HG03175 (cell line): ENCODE results near the gene ITGB4.

Source experiments
- ATAC-seq: cut with Tn5 transposase; IDR thresholded peaks from one replicate; pipeline ENCODE4 v1.9.1; 2021; ENCODE audit warnings: mild to moderate bottlenecking, moderate library complexity; ENCODE audit not compliant: unreplicated experiment

ITGB4 gene

DNA sequence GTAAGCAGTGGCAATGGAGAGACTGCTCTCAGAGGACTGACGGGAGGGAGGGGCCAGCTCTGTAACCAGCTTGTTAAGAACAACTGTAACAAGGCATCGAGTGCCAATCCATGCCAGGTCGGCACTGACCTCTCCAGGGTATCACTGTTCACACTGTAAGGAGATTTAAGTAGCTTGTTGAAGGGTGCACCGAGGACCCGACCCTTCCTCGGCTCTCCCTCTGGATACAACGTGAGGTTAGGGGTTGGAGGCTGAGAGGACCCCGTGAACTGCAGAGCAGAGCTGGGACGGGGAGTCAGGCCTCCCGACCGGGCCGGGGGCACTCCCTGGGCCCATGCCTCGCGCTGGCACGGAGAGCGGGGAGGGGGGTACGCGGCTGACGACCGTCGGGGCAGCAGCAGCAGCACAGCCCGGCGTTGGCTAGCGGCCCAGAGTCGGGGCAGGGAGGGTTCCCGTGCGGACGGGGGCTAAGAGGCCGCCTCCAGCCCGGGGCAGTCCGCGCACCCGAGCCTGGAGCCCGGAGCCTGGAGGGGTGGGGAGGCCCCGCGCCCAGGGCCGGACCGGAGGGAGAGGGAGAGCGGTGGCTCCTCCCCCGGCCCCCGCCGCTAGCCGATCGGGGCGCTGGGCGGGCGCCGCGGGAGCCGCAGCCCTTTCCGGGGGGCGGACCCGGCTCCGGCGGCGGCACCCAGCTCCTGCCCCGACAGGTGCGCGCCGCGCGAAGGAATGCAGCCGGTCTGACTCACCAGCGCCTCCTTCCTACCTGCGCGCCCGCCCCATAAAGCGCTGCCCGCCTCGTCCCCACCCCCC is at the start of gene ITGB4:
Gene ITGB4 (plus strand): TSS at position 804 of the 807 bp plus-strand sequence. CDS start 3,245 bp downstream, outside the sequence.
- no peak for ATAC-seq

DNA sequence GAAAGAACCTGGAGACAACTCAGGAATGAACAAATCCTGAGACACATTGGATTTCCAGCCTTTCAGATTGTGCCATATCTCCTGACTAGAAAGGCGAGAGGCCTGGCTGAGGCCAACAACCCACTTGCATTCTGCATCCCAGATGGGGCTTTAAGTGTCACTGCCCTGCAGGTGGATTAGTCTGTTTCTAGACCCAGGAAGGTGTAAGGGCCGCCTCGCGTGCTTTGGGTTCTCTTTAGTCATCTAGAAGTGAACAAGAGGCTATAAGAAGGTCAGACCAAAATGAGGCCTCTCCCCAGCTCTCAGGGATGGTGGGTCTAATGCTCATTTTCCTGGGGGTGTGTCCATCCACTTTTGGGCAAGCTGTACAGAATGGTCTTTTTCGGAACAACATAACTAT is 49.2 kb upstream of the ITGB4 start:
- ATAC-seq, result no peak

DNA sequence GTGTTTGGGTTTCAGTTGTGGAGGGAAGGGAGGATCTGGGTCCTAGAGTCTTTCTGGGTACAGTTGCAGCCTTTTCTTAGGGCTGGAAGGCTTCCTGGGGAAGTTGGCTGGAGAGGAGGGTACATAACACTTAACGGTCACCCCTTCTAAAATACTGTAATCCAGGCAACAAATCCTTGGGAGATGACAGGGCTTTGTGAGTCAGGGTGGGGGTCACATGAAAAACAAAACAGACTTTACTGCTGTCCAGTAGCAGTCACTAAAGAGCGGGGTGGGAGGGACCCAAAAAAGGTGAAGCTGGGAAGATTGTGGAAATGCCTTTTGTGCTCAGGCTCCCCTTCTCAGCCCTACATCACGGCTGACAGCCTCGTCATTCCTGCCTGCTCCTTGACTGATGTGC is 47.8 kb upstream of the ITGB4 start:
- ATAC-seq, result no peak

DNA sequence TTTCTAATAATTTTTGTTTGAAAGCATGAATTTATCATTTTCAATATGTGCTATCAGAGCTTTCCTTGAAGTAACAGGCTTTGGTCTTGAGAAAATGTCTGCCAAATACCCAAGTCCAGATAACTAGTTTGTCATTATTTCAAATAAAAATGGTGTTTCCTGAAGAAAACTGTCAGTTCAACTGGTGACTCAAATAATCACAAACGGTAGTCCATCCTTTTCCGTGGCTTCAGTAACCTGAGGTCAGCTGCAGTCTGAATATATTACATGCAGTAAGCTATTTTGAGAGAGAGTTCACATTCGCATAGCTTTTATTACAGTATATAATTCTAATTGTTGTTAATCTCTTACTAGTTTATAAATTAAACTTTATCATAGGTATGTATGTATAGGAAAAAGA is 44.8 kb upstream of the ITGB4 start:
- no peak for ATAC-seq

DNA sequence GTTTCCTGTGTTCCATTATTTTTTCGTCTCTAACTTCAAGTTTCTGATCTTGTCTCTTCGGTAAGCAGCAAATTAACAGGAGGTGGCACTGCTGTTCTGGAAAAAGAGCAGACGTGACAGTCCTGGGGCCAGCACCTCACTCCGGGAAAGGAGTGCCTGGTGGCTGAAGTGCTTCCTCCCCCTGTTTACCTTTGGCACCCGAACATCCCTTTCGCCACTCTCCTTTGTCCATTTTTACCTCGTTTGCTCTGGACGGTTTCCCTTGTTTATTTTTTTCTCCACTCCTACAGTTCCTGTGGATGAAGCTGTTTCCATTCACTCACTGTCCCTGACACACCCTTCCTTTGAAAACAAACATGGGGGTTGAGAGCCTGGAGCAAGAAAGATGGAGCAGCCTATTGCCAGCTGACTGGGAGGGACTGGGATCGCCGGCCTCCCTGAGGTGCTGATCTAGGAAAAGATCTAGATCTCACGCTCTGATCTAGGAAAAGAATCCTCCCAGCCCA is 41.5 kb upstream of the ITGB4 start:
- no peak for ATAC-seq

DNA sequence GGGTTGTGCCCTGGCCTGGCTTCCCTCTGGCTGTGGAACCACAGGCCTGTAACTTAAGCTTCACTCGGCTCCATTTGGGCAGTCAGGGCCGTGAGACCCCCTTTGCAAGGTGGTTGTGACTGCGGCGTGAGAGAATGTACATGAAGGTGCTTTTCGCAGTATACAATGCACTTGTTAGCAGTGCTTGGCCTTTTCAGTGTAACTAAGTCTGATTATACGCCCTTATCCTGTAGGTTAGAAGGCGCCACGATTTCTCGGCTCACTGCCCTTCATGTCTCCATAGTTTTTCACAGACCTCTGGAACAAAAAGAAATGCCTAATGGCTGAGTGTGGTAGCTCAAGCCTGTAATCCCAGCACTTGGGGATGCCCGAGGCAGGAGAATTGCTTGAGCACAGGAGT is 40.8 kb upstream of the ITGB4 start:
- ATAC-seq, result no peak

DNA sequence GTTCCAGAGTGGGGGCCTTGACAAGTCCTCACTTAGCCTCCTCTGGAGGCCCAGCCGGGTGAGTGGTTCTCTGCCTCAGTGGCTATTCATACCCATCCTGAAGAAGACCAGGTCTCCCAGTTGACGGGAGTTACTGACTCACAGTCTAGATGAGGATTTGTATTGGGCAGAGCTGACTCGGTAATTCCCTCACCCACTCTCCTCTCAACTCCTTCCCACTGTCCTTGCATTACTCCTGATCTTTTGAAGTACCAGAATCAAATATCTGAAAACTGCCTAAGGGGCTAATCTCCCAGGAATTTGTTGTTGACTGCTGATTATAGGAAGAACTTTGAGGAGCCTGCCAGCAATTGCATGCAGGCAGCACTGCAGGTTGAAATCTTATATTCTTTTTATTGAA is 40.0 kb upstream of the ITGB4 start:
- no peak for ATAC-seq

DNA sequence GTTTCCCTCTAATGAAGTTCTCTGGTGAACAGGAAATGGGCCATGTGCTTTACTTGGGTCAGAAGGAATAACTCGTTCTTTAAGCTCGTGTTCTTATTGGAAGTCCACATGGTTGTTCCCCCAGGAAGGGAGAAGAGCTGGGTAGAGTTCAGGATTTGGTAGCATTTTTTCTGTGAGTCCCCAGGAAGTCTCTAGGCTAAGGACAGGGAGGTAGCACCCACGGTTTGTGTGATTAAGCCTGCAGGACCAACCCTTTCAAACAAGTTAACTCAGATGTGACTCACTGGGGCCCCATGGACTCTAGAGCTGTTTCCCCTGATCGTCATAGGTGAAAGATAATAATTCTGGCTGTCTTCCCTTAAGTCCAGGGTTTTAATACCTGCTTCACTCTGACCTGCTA is 37.7 kb upstream of the ITGB4 start:
- ATAC-seq, result no peak

DNA sequence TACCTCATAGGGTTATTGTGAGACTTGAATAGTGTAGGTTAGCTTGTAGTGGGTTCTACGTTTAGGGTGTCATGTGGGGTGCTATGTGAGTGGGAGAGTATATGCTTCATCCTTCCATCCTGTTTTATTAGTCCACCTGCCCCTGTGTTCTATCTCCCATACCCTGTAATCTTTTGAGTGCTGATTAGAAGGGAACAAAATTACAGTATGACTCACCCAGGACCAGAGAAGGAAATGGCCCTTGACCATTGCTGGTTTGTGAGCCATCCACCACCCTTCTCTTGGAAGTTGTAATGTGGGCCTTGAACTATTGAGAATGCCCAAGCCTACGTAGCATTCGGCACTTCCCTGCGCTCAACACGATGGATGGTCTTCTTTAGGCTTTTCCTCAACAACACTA is 37.0 kb upstream of the ITGB4 start:
- no peak for ATAC-seq

DNA sequence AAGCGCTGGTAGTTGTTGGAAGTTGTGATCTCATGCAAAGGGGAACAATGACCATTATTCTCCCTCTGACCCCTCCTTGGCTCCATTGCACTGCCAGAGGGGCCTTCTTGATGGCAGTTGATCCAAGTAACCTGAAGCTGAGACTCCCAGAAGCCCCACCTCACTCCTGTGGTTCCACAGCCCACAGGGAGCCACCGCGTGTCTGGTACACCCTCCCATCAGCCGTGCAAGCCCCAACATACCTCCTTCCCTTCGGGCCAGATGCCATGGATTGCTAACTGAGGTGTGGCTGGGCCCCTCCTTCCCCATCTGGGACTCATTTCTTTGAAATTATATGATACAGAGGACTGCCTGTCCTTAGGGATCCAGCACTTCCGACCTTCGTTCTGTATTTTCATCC is 36.3 kb upstream of the ITGB4 start:
- ATAC-seq, result no peak

DNA sequence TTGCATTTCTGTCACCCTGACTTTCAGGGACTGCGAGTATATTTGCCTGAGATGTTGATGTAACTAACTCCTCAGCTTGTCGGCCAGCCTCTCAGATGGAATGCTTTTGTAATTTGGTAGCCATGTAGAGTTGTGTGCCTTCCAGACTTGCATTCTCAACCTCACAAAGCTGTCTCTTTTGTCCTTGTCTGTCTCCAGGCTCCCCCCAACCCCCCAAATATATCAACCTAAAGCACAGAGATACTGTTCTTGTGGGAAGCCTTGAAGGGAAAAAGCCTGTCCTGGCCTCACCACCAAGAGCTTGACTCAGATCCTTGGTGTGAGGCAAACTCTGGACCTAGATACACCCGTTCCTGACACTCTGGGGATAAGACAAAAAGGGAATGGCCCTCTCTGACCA is 35.8 kb upstream of the ITGB4 start:
- no peak for ATAC-seq

DNA sequence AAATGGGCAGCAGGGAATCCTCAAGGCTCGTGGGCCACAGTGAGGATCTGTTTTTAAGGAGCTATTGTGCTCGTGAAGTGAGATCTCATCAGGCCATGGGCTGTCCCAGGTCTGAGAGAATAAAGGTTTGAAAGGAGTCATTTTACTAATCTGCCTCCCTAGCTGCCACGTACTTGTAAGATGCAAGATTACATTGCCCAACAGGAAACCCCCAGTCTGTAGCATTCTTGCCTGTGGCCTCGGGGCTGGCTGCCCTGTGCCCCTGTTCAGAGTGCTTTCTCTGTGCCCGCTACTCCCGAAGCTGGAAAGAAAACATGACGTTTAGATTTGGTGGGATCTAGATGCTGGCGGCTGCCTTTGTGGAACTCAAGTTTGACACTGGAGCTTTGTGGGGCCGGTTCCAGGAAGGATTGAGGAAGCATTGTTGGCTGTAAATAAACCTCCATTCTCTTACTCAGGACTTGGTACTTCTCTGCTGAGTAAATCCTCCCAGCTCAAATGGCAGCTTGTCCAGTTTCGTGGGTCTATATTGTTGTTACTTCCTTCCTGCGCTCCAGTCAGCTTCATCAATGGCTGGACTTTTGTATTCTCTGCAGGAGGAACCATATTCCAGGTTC is 32.9 kb upstream of the ITGB4 start:
- no peak for ATAC-seq

DNA sequence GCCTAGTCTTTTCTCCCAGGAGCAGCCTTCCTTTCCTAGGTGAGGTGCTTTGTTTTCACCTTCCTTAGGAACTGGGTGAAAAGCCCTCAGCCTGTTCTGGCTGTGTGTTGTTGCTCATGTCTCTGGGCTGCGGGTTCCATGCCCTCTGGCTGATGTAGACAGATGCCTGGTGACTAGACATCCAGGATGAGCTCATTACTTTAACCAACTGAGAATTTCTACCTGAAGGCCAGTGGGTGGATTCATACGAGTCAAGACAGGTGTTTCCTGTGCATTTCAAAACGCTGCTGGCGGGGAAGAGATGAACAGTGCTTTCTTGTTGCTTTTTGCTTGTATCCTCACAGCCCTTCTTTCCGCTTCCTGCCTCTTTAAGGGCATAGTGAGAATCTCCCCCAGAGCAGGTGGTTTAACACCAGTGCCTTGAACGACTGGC is 31.8 kb upstream of the ITGB4 start:
- ATAC-seq, result no peak

DNA sequence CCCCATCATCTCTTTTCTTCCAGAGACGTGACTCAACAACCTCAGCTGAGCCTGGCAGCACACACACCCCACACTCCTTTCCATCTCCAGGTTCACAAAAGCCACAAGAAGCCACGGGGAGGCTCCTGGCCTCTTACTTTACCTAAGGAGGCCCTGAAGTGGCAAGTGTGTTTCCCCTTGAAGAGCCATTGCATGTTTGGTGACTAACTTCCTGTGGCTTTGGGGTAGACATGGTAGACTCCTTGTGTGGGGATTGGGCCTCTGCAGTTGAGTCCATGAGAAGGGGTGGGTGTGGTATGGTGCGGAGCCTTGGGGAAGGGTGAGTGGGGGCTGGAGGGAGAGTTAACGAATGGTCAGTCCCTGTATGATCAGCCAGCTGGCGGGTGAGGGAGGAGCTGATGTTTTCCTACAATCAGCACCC is 29.9 kb upstream of the ITGB4 start:
- no peak for ATAC-seq

DNA sequence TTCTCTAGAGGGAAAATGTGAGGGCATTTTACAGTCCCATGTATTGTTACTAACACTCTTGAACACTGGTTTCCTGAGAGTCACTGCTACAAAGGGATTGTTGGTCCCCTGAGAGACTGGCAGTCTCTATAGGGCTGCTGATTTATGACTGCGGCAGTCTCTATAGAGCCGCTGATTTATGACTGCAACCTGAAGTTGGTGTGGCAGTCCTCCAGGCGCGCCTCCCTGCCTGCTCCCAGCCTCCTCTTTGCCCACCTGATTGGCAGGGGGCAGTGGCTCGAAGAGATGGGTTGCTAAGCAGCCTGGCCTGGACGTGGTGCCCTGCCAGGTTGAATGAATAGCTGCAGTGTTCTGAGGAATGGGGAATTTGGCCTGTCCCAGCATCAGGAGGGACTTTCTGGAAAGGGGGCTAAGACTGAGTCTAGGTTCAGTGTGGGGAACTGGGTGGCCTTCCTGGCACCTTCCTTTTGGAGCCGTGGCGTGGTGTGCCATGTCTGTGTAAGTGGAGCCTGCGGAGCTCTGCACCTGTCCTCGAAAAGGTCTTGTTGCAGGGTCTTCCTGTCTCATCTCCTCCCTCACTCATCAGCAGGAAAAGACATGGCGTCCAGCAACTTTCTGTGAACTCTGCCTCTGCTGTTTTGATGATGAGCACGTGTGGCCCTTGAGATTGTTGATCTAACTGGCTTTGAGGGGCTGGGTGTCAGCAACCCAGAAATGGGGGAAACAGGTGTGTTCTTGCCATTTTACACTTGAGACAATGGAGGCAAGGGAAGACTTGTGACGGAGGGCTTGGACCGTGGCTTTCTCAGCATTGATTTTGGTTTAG is 29.2 kb upstream of the ITGB4 start:
- no peak for ATAC-seq

DNA sequence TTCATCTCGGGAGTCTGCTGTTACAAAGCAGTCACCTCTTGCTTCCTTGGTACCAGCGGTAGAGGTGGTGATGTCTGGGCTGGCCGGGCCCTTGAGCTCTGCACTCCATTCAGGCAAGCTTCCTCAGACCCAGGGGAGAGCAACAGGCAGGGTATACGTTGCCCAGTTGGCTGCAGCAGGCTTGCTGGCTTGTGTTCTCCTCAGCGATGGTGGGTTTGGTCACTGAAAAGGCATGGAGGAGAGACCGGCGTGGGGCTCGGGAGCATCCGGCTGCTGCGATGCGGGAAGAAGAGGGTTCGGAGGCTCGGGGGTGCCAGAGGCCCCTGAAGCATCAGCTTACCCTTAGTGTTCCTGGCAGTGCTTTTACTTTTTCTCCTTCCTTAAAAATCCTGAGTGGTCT is 28.3 kb upstream of the ITGB4 start:
- no peak for ATAC-seq

DNA sequence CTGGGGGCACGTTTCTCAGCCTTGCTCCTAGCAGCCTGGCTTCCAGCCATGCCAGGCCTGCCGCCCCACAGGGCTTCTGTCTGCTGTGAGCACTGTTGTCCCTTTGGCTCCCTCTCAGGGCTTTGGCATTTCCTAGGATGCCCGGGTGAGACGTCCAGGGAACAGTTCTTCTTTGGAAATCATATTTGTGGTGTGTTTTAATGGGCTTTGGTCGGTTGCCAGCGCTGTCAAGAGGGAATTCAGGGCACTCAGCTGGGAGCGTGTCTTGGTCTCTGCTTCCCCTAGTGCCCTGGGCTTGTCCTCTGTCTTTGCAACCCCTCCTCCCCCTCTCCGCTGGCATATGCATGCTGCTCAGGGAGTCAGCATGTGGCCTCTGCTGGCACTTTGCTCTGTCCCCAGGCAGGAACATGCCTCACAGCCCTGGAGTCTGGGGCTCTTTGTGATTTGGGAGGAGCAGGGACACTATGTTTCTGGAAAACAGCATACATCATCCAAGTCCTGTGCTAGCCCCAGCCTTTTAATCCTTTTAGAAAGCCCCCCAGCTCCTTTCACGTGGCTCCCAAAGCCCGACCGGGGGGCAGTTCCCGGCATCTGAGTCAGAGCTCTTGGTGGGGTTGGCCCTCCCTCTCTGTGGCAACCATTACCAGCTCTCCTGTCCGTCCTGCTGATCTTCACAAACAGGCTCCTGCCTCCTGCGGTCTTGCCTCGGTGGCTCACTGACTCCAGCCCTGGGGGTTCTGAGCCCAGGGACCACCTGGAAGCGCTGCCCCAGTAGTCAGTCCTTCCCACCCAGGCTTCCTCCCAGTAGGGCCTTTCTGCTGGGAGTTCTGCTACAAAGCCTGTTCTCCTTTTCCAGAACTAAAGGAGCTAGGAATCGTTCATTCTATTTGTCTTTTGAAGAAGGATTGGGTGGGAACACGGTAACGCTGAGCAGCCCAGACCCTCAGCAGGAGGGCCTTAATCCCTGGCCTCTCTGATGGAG is 27.5 kb upstream of the ITGB4 start:
- no peak for ATAC-seq

DNA sequence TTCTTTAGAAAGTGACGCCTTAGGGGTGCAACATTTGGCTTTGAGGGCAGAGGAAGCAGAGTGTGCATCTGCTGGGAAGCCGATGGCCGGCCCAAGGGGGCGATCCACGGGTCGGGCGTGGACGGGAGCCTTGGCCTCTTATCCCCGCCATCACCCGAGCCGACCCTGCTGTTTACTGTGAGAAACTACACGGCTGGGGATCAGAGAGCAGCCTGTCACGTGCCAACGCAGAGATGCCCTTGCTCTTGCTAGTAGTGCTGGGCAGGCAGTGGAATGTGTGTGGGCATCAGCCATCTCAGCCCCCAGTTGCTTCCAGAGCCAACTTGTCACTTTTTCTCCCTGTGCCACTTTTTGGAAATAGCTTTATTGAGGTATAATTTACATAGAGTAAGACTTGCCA is 26.7 kb upstream of the ITGB4 start:
- no peak for ATAC-seq

DNA sequence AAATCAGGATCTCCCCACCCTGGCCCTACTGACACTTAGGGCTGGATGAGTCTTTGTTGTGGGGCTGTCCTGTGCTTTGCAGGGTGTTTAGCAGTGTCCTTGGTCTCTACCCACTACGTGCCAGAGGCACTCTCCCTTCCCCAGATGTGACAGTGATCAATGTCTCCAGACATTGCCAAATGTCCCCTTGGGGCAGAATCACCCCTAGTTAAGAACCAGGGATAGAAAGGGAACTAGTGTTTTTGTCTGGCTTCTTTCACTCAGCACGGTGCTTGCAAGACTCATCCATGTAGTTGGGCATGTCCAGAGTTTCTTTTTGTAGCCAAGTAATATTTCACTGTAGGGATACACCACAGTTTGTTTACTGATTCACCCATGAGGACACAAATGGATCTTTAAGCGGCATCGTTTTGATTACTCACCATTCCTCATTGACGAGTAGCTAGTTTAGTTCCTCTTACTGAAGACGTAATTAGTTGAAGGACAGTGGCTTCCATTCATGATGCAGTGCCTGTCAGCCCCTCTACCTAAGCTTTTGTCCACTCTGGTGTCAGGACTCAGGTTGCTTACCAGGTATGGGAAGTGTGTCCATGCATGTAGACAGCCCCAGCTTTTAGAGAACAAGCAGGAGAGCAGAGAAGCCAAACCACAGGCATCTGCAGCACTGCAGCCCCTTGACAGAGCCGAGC is 26.0 kb upstream of the ITGB4 start:
- no peak for ATAC-seq

DNA sequence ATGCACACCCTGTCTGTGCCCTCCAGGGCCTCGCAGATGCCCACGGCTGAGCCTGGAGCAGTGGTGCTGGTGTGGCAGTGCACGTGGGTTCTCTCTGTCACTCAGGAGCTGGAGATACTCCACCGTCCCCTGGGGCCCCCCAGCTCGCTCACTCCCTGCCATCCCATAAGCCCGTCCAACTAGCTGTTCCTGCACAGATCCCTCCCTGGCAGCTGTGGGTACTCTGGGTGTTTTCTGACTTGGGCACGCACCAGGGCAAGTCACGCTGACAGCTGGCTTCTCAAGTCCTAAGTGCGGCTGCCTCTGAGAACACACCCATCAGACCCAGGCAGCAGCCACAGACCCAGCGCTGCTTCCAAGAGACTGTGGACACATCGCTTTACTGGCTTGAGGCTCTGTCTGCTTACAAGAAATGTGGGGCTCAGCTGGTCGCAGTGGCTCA is 25.4 kb upstream of the ITGB4 start:
- no peak for ATAC-seq
